Muscle layer of duodenum (tissue), 2 donors: Measurements from ENCODE around the gene TMEM164.
"Not testable (repeated sequence)": the region's sequence is repeated elsewhere in the genome, so short reads cannot be mapped to it uniquely, and the experiment has no call there.

ENCODE experiments used
- H3K27ac ChIP-seq: one replicate; pipeline ENCODE4 v1.7.0; 2013; ENCODE audit warnings: mild to moderate bottlenecking, low read length
- H3K27me3 ChIP-seq: one replicate; pipeline ENCODE4 v1.7.0; 2013; ENCODE audit warnings: low read depth, mild to moderate bottlenecking, control low read depth, low read length
- H3K36me3 ChIP-seq, 2 donors: one replicate each; pipeline ENCODE4 v1.7.0; 2013; ENCODE audit warnings: low read length in 2 of 2, control low read depth in 1 of 2, mild to moderate bottlenecking in 1 of 2; ENCODE audit not compliant: insufficient read depth in 2 of 2, control insufficient read depth in 1 of 2
- H3K4me1 ChIP-seq, 2 donors: one replicate each; pipeline ENCODE4 v1.7.0; 2013; ENCODE audit warnings: low read length in 2 of 2, mild to moderate bottlenecking in 2 of 2, control low read depth in 1 of 2, moderate library complexity in 1 of 2; ENCODE audit not compliant: insufficient read depth in 2 of 2, control insufficient read depth in 1 of 2
- H3K4me3 ChIP-seq, 2 donors: one replicate each; pipeline ENCODE4 v1.7.0; 2013; ENCODE audit warnings: low read length in 2 of 2, low read depth in 1 of 2, mild to moderate bottlenecking in 1 of 2
- H3K9me3 ChIP-seq, 2 donors: one replicate each; pipeline ENCODE4 v1.7.0; 2013; ENCODE audit warnings: low read length in 2 of 2, control low read depth in 1 of 2, mild to moderate bottlenecking in 1 of 2; ENCODE audit not compliant: control insufficient read depth in 1 of 2
- donor health status: healthy.

Gene TMEM164

GRCh38 chrX:110139172-110139571 is 136.3 kb downstream of the TMEM164 start:
- Histone ChIP-seq H3K27ac (no peak overlapping the region), H3K4me1 (peaks cover 6 to 8% of the 10 kb centered on the region in 2 donors), H3K27me3 (no peaks in the 10 kb centered on the region), H3K9me3 (no peaks in the 10 kb centered on the region), H3K4me3 (no peak overlapping the region), H3K36me3 (no peaks in the 10 kb centered on the region)

DNA sequence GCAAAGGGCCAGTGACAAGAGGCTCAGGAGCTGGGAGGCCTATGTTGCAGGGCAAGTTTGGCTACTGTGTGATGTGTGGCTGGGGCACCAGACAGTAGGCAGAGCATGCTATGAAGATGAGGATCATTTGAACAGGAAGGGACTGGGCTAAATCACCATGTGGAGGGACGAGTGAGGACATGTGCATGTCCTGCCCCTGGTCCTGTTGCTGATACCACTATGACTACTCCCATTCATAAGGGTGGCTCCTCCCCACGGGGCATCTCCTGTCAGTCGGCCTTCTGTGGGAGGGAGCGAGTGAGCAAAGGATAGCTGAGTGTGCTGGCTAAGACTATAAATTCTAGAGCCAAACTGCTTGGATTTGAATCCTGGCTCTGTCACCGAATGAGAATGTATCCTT is 139.2 kb downstream of the TMEM164 start:
- Histone ChIP-seq H3K36me3 (no peaks in the 10 kb centered on the region), H3K9me3 (no peaks in the 10 kb centered on the region), H3K4me3 (no peak overlapping the region), H3K27me3 (no peaks in the 10 kb centered on the region), H3K4me1 (peaks cover 8 to 10% of the 10 kb centered on the region in 2 donors), H3K27ac (no peak overlapping the region)

DNA sequence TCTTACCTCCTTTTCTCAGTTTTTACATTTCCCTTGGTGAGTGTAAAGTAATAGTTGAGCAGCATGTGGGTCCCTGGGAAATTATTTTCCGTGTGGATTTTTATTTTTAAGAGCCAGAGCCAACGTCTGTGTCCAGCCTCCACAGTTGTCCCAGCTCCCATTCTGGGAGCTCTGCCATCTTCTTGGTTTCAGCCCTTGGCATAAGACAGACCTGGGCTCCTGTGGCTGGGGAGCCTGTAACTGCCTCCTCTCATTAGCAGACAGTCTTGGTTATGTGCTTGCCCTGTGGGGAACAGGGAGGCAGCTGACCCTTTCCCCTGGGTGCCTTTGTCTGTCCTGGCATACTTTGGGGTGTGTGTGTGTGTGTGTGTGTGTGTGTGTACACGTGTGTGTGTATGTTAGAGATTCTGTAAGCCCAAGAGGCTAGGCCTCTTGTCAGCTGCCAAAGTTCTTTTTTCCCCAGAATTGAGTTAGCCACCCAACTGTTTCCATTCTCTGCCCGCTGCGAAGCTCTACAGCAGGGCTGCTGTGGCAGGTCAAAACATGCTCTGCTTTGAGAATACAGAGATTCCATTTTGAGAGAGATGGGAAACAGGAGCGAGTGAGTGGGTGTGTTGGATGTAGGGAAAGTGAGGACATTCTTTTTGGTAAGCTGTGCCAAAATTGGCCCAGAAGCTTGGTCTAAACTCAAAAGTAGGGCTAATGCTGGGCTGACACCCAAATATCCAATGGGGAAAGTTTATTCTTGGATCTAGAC is 140.7 kb downstream of the TMEM164 start:
- no peaks in the 10 kb centered on the region for H3K36me3 ChIP-seq
- H3K27ac ChIP-seq, result no peak overlapping the region
- H3K9me3 ChIP-seq, result no peaks in the 10 kb centered on the region
- peaks cover 8 to 10% of the 10 kb centered on the region in 2 donors for H3K4me1 ChIP-seq
- H3K4me3 ChIP-seq, result no peak overlapping the region
- no peaks in the 10 kb centered on the region for H3K27me3 ChIP-seq

DNA sequence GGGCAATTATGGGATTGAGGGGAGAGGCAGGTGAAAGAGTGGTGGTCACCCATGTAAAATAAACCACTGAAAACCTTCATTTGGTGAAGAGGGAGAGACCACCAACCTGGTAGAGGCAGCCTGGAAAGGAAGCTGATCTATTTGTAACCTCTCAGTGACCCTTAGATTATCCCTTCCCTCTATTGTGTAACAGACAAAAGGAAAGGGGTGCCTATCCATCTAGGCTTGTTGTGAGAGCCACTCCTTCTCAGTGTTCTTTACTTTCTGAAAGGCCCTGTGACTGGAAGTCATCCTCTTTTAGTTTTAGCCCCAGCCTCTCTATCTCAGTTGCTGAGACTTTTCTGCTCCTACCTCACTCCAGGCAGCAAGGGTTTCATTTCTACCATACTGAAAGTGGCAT is 142.4 kb downstream of the TMEM164 start:
- Histone ChIP-seq H3K27ac (no peak overlapping the region), H3K4me1 (peaks cover 8 to 10% of the 10 kb centered on the region in 2 donors), H3K36me3 (no peaks in the 10 kb centered on the region), H3K27me3 (no peaks in the 10 kb centered on the region), H3K4me3 (no peak overlapping the region), H3K9me3 (no peaks in the 10 kb centered on the region)

GRCh38 chrX:110145854-110146253 is 142.9 kb downstream of the TMEM164 start:
- no peaks in the 10 kb centered on the region for H3K9me3 ChIP-seq
- no peak overlapping the region for H3K4me3 ChIP-seq
- H3K27me3 ChIP-seq, result no peaks in the 10 kb centered on the region
- H3K27ac ChIP-seq, result no peak overlapping the region
- H3K36me3 ChIP-seq, result no peaks in the 10 kb centered on the region
- peaks cover 8 to 10% of the 10 kb centered on the region in 2 donors for H3K4me1 ChIP-seq

GRCh38 chrX:110146521-110146920 is 143.6 kb downstream of the TMEM164 start:
- H3K9me3 ChIP-seq, result no peaks in the 10 kb centered on the region
- H3K27ac ChIP-seq, result no peak overlapping the region
- H3K4me1 ChIP-seq, result peaks cover 8 to 10% of the 10 kb centered on the region in 2 donors
- no peak overlapping the region for H3K4me3 ChIP-seq
- no peaks in the 10 kb centered on the region for H3K27me3 ChIP-seq
- H3K36me3 ChIP-seq, result no peaks in the 10 kb centered on the region

GRCh38 chrX:110153244-110153643 is 150.3 kb downstream of the TMEM164 start:
- Histone ChIP-seq H3K36me3 (no peaks in the 10 kb centered on the region), H3K4me1 (no peaks in the 10 kb centered on the region), H3K4me3 (no peak overlapping the region), H3K27ac (no peak overlapping the region), H3K27me3 (no peaks in the 10 kb centered on the region), H3K9me3 (no peaks in the 10 kb centered on the region)

DNA sequence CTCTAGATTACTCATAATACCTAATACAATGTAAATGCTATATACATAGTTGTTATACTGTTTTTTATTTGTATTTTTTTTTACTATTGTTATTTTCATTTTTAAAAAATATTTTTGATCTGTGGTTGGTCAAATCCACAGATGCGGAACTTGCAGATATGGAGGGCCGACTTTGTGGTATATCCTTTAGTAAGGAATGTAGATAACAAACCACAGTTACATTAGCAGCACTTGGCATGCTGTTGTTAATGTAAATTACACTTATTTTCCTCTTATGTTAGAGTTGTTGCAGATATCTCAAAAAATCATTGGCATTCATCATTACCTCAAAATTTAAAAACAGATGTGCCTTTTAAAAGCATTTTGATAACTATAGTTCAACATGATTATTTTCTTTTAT is 151.0 kb downstream of the TMEM164 start:
- H3K36me3 ChIP-seq, result no peaks in the 10 kb centered on the region
- no peak overlapping the region for H3K4me3 ChIP-seq
- H3K4me1 ChIP-seq, result no peaks in the 10 kb centered on the region
- H3K27ac ChIP-seq, result no peak overlapping the region
- no peaks in the 10 kb centered on the region for H3K9me3 ChIP-seq
- no peaks in the 10 kb centered on the region for H3K27me3 ChIP-seq

DNA sequence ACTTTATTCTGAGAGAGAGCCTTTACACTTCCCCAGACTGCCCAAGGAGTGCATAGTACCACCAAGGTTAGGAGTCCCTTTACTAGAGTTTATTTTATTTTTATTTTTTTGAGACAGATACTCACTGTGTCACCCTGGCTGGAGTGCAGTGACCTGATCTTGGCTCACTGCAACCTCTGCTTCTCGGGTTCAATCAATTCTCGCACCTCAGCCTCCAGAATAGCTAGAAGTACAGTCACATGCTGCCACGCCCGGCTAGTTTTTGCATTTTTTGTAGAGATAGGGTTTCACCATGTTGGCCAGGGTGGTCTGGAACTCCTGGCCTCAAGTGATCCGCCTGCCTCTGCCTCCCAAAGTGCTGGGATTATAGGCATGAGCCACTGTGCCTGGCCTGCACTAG is 151.4 kb downstream of the TMEM164 start:
- H3K9me3 ChIP-seq, H3K27me3 ChIP-seq, H3K4me3 ChIP-seq, H3K36me3 ChIP-seq, H3K4me1 ChIP-seq, H3K27ac ChIP-seq: not testable (repeated sequence)

GRCh38 chrX:110155759-110156158 is 152.8 kb downstream of the TMEM164 start:
- Histone ChIP-seq H3K9me3 (no peaks in the 10 kb centered on the region), H3K27me3 (no peaks in the 10 kb centered on the region), H3K27ac (no peak overlapping the region), H3K36me3 (no peaks in the 10 kb centered on the region), H3K4me1 (no peaks in the 10 kb centered on the region), H3K4me3 (no peak overlapping the region)

GRCh38 chrX:110156167-110156754 is 153.3 kb downstream of the TMEM164 start:
- Histone ChIP-seq H3K27me3 (no peaks in the 10 kb centered on the region), H3K4me3 (no peak overlapping the region), H3K9me3 (no peaks in the 10 kb centered on the region), H3K4me1 (no peaks in the 10 kb centered on the region), H3K36me3 (no peaks in the 10 kb centered on the region), H3K27ac (no peak overlapping the region)

- Histone ChIP-seq H3K27ac (no peak overlapping the region), H3K4me1 (no peaks in the 10 kb centered on the region), H3K27me3 (no peaks in the 10 kb centered on the region), H3K36me3 (no peaks in the 10 kb centered on the region), H3K4me3 (no peak overlapping the region), H3K9me3 (no peaks in the 10 kb centered on the region)
Observed at GRCh38 chrX:110157444-110157843, 154.5 kb downstream of the TMEM164 start.
